HEK293 (cell line): ENCODE measurements around the gene KPTN.
A peak's percentile ranks its signal among the peaks of the same experiment; 100 is the strongest.

Experiments
- CTCF ChIA-PET: fragments of 350-600 bp; formaldehyde crosslinking; extraction: SDS; loops from one replicate; lab custom pipeline; 2021; ENCODE audit warnings: antibody characterized with exemption; lab: Yijun Ruan, JAX
- POLR2A ChIA-PET: fragments of 300-600 bp; formaldehyde crosslinking; extraction: SDS; loops from one replicate; lab custom pipeline; 2020; ENCODE audit warnings: antibody characterized with exemption, inconsistent platforms; lab: Yijun Ruan, JAX
- H3K27ac ChIP-seq: fragments of 200-500 bp; sonication (Bioruptor generic); 2 replicates; pipeline ENCODE4 v1.5.1; 2014; ENCODE audit warnings: low read depth, low read length, control low read depth, inconsistent platforms; ENCODE audit errors: extremely low read depth
- H3K36me3 ChIP-seq, 2 experiments: fragments of 200-500 bp in 1 of 2; sonication (Bioruptor generic) in 1 of 2; 1 replicate in 1 of 2; 2 replicates in 1 of 2; pipeline ENCODE4 v1.5.1; 2014 to 2017; ENCODE audit warnings: inconsistent platforms in 2 of 2, low read length in 2 of 2; ENCODE audit not compliant: control insufficient read depth in 2 of 2, insufficient read depth in 1 of 2
- H3K4me1 ChIP-seq: fragments of 200-500 bp; sonication (Bioruptor generic); 2 replicates; pipeline ENCODE4 v1.5.1; 2014; ENCODE audit warnings: mild to moderate bottlenecking, low read length, inconsistent platforms; ENCODE audit not compliant: control insufficient read depth, insufficient read depth
- H3K4me3 ChIP-seq: 2 replicates; pipeline ENCODE4 v1.5.1; 2011; ENCODE audit warnings: low read depth, mild to moderate bottlenecking, control low read depth, low read length, moderate library complexity
- H3K9me3 ChIP-seq: fragments of 200-500 bp; sonication (Bioruptor generic); 2 replicates; pipeline ENCODE4 v1.5.1; 2014; ENCODE audit warnings: low read depth, low read length, inconsistent platforms; ENCODE audit not compliant: control insufficient read depth, insufficient read depth
- EGR2 ChIP-seq: fragments of 450-650 bp; formaldehyde crosslinking; IDR thresholded peaks from 2 replicates; pipeline ENCODE4 v1.5.1; 2016; ENCODE audit warnings: low read depth, missing biosample characterization, missing genetic modification characterization
- GLIS1 ChIP-seq: fragments of 450-650 bp; formaldehyde crosslinking; IDR thresholded peaks from 2 replicates; pipeline ENCODE4 v1.5.1; 2016; ENCODE audit warnings: missing biosample characterization, missing genetic modification characterization
- HOXD13 ChIP-seq: sonication (generic); formaldehyde crosslinking; IDR thresholded peaks from 2 replicates; pipeline ENCODE4 v1.8.0; 2022; ENCODE audit warnings: missing genetic modification reagents, borderline replicate concordance
- IKZF3 ChIP-seq: fragments of 450-650 bp; IDR thresholded peaks from 2 replicates; pipeline ENCODE4 v1.5.0; 2018; ENCODE audit warnings: missing biosample characterization, mild to moderate bottlenecking, missing genetic modification characterization, moderate library complexity
- RBAK ChIP-seq: fragments of 450-650 bp; formaldehyde crosslinking; IDR thresholded peaks from 2 replicates; pipeline ENCODE4 v1.5.1; 2016; ENCODE audit warnings: missing biosample characterization, missing genetic modification characterization
- ZBTB21 ChIP-seq: fragments of 450-650 bp; formaldehyde crosslinking; IDR thresholded peaks from 2 replicates; pipeline ENCODE4 v1.5.1; 2017; ENCODE audit warnings: missing biosample characterization, missing genetic modification characterization
- ZFHX2 ChIP-seq: fragments of 450-650 bp; formaldehyde crosslinking; conservative IDR thresholded peaks from 2 replicates; pipeline ENCODE4 v1.5.1; 2016; ENCODE audit warnings: missing biosample characterization, missing genetic modification characterization
- ZFP3 ChIP-seq: fragments of 450-650 bp; formaldehyde crosslinking; IDR thresholded peaks from 2 replicates; pipeline ENCODE4 v1.5.1; 2016; ENCODE audit warnings: low read depth, missing biosample characterization, missing genetic modification characterization
- ZFP37 ChIP-seq: fragments of 450-650 bp; formaldehyde crosslinking; IDR thresholded peaks from 2 replicates; pipeline ENCODE4 v1.5.1; 2016; ENCODE audit warnings: missing biosample characterization, missing genetic modification characterization
- ZFP69B ChIP-seq: fragments of 450-650 bp; formaldehyde crosslinking; IDR thresholded peaks from 2 replicates; pipeline ENCODE4 v1.5.1; 2016; ENCODE audit warnings: missing biosample characterization, missing genetic modification characterization
- ZNF132 ChIP-seq: fragments of 450-650 bp; formaldehyde crosslinking; IDR thresholded peaks from 2 replicates; pipeline ENCODE4 v1.5.1; 2017; ENCODE audit warnings: missing biosample characterization, missing genetic modification characterization, borderline replicate concordance
- ZNF280D ChIP-seq: fragments of 450-650 bp; formaldehyde crosslinking; IDR thresholded peaks from 2 replicates; pipeline ENCODE4 v1.5.1; 2016; ENCODE audit warnings: missing biosample characterization, missing genetic modification characterization
- ZNF350 ChIP-seq: fragments of 450-650 bp; formaldehyde crosslinking; IDR thresholded peaks from 2 replicates; pipeline ENCODE4 v1.5.0; 2017; ENCODE audit warnings: missing biosample characterization, mild to moderate bottlenecking, missing genetic modification characterization
- ZNF394 ChIP-seq: fragments of 450-650 bp; formaldehyde crosslinking; IDR thresholded peaks from 2 replicates; pipeline ENCODE4 v1.5.1; 2016; ENCODE audit warnings: missing biosample characterization, missing genetic modification characterization, mild to moderate bottlenecking, moderate library complexity, borderline replicate concordance
- ZNF423 ChIP-seq: fragments of 450-650 bp; formaldehyde crosslinking; IDR thresholded peaks from 2 replicates; pipeline ENCODE4 v1.5.1; 2016; ENCODE audit warnings: missing biosample characterization, missing genetic modification characterization
- ZNF501 ChIP-seq: fragments of 450-650 bp; formaldehyde crosslinking; IDR thresholded peaks from 2 replicates; pipeline ENCODE4 v1.5.1; 2016; ENCODE audit warnings: missing biosample characterization, missing genetic modification characterization
- ZNF558 ChIP-seq: fragments of 450-650 bp; formaldehyde crosslinking; IDR thresholded peaks from 2 replicates; pipeline ENCODE4 v1.5.1; 2016; ENCODE audit warnings: missing biosample characterization, missing genetic modification characterization
- ZNF596 ChIP-seq: fragments of 450-650 bp; IDR thresholded peaks from 2 replicates; pipeline ENCODE4 v1.5.0; 2018; ENCODE audit warnings: missing biosample characterization, mild to moderate bottlenecking, missing genetic modification characterization, moderate library complexity
- ZNF624 ChIP-seq: fragments of 450-650 bp; formaldehyde crosslinking; IDR thresholded peaks from 2 replicates; pipeline ENCODE4 v1.5.1; 2017; ENCODE audit warnings: missing biosample characterization, missing genetic modification characterization
- ZNF670 ChIP-seq: fragments of 450-650 bp; formaldehyde crosslinking; IDR thresholded peaks from 2 replicates; pipeline ENCODE4 v1.5.1; 2016; ENCODE audit warnings: missing biosample characterization, missing genetic modification characterization, low read depth
- ZNF747 ChIP-seq: fragments of 450-650 bp; formaldehyde crosslinking; IDR thresholded peaks from 2 replicates; pipeline ENCODE4 v1.5.1; 2016; ENCODE audit warnings: missing biosample characterization, missing genetic modification characterization
- ZNF785 ChIP-seq: fragments of 450-650 bp; formaldehyde crosslinking; IDR thresholded peaks from 2 replicates; pipeline ENCODE4 v1.5.1; 2016; ENCODE audit warnings: missing biosample characterization, missing genetic modification characterization
- ZSCAN18 ChIP-seq: fragments of 450-650 bp; formaldehyde crosslinking; IDR thresholded peaks from 2 replicates; pipeline ENCODE4 v1.5.1; 2016; ENCODE audit warnings: missing biosample characterization, missing genetic modification characterization
- ZSCAN30 ChIP-seq: fragments of 450-650 bp; IDR thresholded peaks from 2 replicates; pipeline ENCODE4 v1.5.1; 2018; ENCODE audit warnings: missing biosample characterization, mild to moderate bottlenecking, missing genetic modification characterization, moderate library complexity
- TF ChIP-seq, protein P1 (sequence below): fragments of 450-650 bp; formaldehyde crosslinking; IDR thresholded peaks from 2 replicates; pipeline ENCODE4 v1.5.1; 2017; ENCODE audit warnings: missing biosample characterization, missing genetic modification characterization
- TF ChIP-seq, protein P2 (sequence below): fragments of 450-650 bp; formaldehyde crosslinking; IDR thresholded peaks from 2 replicates; pipeline ENCODE4 v1.5.1; 2016; ENCODE audit warnings: missing biosample characterization, missing genetic modification characterization

Gene KPTN

GRCh38 chr19:47507012-47507411 lies 23.0 kb upstream of the KPTN start:
- TF ChIP-seq ZSCAN18 (tag by site-specific recombination), result no peak
- no peak for TF ChIP-seq ZSCAN30 (tag by site-specific recombination)
- TF ChIP-seq ZNF280D (tag by site-specific recombination), result no peak
- TF ChIP-seq ZFP37 (tag by site-specific recombination), result no peak
- peak; percentile 66 for TF ChIP-seq GLIS1 (tag by site-specific recombination)
- no peak for TF ChIP-seq ZNF558
- TF ChIP-seq ZNF423, result no peak
- no peak for TF ChIP-seq ZNF785 (tag by site-specific recombination)
- TF ChIP-seq ZNF596 (tag by site-specific recombination), result no peak
- TF ChIP-seq, protein P1, sequence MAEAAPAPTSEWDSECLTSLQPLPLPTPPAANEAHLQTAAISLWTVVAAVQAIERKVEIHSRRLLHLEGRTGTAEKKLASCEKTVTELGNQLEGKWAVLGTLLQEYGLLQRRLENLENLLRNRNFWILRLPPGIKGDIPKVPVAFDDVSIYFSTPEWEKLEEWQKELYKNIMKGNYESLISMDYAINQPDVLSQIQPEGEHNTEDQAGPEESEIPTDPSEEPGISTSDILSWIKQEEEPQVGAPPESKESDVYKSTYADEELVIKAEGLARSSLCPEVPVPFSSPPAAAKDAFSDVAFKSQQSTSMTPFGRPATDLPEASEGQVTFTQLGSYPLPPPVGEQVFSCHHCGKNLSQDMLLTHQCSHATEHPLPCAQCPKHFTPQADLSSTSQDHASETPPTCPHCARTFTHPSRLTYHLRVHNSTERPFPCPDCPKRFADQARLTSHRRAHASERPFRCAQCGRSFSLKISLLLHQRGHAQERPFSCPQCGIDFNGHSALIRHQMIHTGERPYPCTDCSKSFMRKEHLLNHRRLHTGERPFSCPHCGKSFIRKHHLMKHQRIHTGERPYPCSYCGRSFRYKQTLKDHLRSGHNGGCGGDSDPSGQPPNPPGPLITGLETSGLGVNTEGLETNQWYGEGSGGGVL (tag by site-specific recombination), result peak; percentile 27; the same call in 1 of the 2 replicates
- TF ChIP-seq ZNF747 (tag by site-specific recombination), result no peak
- no peak for TF ChIP-seq ZNF132
- no peak for TF ChIP-seq ZNF670 (tag by site-specific recombination)
- no peak for TF ChIP-seq ZNF394 (tag by site-specific recombination)
- TF ChIP-seq ZNF501 (tag by site-specific recombination), result no peak
- TF ChIP-seq ZNF624 (tag by site-specific recombination), result no peak
- TF ChIP-seq IKZF3 (tag by site-specific recombination), result no peak
- TF ChIP-seq RBAK (tag by site-specific recombination), result no peak
- TF ChIP-seq, protein P2, sequence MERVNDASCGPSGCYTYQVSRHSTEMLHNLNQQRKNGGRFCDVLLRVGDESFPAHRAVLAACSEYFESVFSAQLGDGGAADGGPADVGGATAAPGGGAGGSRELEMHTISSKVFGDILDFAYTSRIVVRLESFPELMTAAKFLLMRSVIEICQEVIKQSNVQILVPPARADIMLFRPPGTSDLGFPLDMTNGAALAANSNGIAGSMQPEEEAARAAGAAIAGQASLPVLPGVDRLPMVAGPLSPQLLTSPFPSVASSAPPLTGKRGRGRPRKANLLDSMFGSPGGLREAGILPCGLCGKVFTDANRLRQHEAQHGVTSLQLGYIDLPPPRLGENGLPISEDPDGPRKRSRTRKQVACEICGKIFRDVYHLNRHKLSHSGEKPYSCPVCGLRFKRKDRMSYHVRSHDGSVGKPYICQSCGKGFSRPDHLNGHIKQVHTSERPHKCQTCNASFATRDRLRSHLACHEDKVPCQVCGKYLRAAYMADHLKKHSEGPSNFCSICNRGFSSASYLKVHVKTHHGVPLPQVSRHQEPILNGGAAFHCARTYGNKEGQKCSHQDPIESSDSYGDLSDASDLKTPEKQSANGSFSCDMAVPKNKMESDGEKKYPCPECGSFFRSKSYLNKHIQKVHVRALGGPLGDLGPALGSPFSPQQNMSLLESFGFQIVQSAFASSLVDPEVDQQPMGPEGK (tag by site-specific recombination), result no peak
- peak; percentile 67 for TF ChIP-seq ZFHX2 (tag by site-specific recombination)
- no peak for TF ChIP-seq ZFP3 (tag by site-specific recombination)
- no peak for TF ChIP-seq ZNF350 (tag by site-specific recombination)
- no peak for TF ChIP-seq ZFP69B (tag by site-specific recombination)
- peak; percentile 70 for TF ChIP-seq EGR2 (tag by site-specific recombination)
- TF ChIP-seq HOXD13, result no peak
- TF ChIP-seq ZBTB21, result no peak
- TF ChIP-seq, all 188 proteins: peak for 4
- Histone ChIP-seq H3K27ac (no peak overlapping the region), H3K4me1 (0 out of 2 replicates have a peak, but pooled peaks cover under 1% of the 10 kb centered on the region), H3K36me3 (peaks cover 16 to 58% of the 10 kb centered on the region in 2 experiments), H3K9me3 (no peaks in the 10 kb centered on the region), H3K4me3 (no peak overlapping the region)
- ChIA-PET POLR2A (interaction anchor here (1.4 kb wide), 1 partner anchor 16 kb away, joined by 3 read pairs; no protein-coding TSS in a partner anchor), CTCF (interaction anchor here (1.5 kb wide), 1 partner anchor 8 kb away, joined by 4 read pairs; the partner anchor contains the start of gene NAPA)
